ENCODE measurements around the gene FYCO1.

FYCO1 gene

GRCh38 chr3:45993421-45994027, 2.1 kb downstream of the FYCO1 start:
- Histone ChIP-seq H4K8ac (ENCODE audit: low read depth, low read length) (no peak overlapping the region), H3K4me1 (ENCODE audit: control insufficient read depth in 1 of 2, insufficient read depth in 2 of 2, low read length in 2 of 2) (peaks cover 0 to 12% of the 10 kb centered on the region in 2 experiments), H2BK120ac (ENCODE audit: insufficient read depth, low read length, poor library complexity) (no peak overlapping the region), H2AFZ (ENCODE audit: insufficient read depth, low read length, poor library complexity) (no peak overlapping the region), H3K4me3 (ENCODE audit: low read depth, low read length) (no peak overlapping the region), H3K79me1 (ENCODE audit: low read length) (peaks cover 10% of the 10 kb centered on the region), H3K4me2 (ENCODE audit: low read length) (no peak overlapping the region), H3K36me3 (ENCODE audit: control insufficient read depth in 1 of 2, insufficient read depth in 2 of 2, low read length in 2 of 2) (no peaks in the 10 kb centered on the region), H3K18ac (ENCODE audit: low read length) (no peak overlapping the region), H2BK5ac (ENCODE audit: low read depth, low read length, poor library complexity) (no peak overlapping the region), H4K91ac (ENCODE audit: low read depth, low read length) (no peak overlapping the region), H3K9ac (ENCODE audit: low read length) (no peak overlapping the region), H3K9me3 (ENCODE audit: insufficient read depth, low read depth, low read length) (peaks cover 4% of the 10 kb centered on the region), H3K27me3 (ENCODE audit: insufficient read depth, low read length) (no peaks in the 10 kb centered on the region), H2AK5ac (ENCODE audit: low read length) (no peak overlapping the region), H3K14ac (ENCODE audit: low read length) (no peak overlapping the region), H4K12ac (ENCODE audit: low read depth, low read length) (no peak overlapping the region), H3K23ac (ENCODE audit: low read length) (no peak overlapping the region), H2BK12ac (ENCODE audit: low read length) (no peak overlapping the region), H3K4ac (ENCODE audit: low read depth, low read length) (no peak overlapping the region), H3K79me2 (ENCODE audit: control insufficient read depth, insufficient read depth, low read length, poor library complexity) (peaks cover 5% of the 10 kb centered on the region), H3K27ac (ENCODE audit: low read depth, low read length) (no peak overlapping the region)
- no peak for DNase-seq
- no CpG with 5 or more reads among the region's 3 CpGs for WGBS (ENCODE audit: extremely low coverage, insufficient coverage, insufficient read length)

GRCh38 chr3:45992821-45993221, 2.8 kb downstream of the FYCO1 start:
- H3K36me3 ChIP-seq (ENCODE audit: control insufficient read depth in 1 of 2, insufficient read depth in 2 of 2, low read length in 2 of 2): no peaks in the 10 kb centered on the region
- H4K91ac ChIP-seq (ENCODE audit: low read depth, low read length): no peak overlapping the region
- H3K4ac ChIP-seq (ENCODE audit: low read depth, low read length): peak overlapping the region; percentile 22
- H3K14ac ChIP-seq (ENCODE audit: low read length): no peak overlapping the region
- no peak overlapping the region for H3K4me3 ChIP-seq (ENCODE audit: low read depth, low read length)
- H3K79me1 ChIP-seq (ENCODE audit: low read length): peaks cover 10% of the 10 kb centered on the region
- no peak overlapping the region for H3K18ac ChIP-seq (ENCODE audit: low read length)
- peaks cover 0 to 12% of the 10 kb centered on the region in 2 experiments for H3K4me1 ChIP-seq (ENCODE audit: control insufficient read depth in 1 of 2, insufficient read depth in 2 of 2, low read length in 2 of 2)
- H3K79me2 ChIP-seq (ENCODE audit: control insufficient read depth, insufficient read depth, low read length, poor library complexity): peaks cover 5% of the 10 kb centered on the region
- H2AK5ac ChIP-seq (ENCODE audit: low read length): no peak overlapping the region
- H3K27ac ChIP-seq (ENCODE audit: low read depth, low read length): no peak overlapping the region
- H3K9me3 ChIP-seq (ENCODE audit: insufficient read depth, low read depth, low read length): peaks cover 4% of the 10 kb centered on the region
- WGBS (ENCODE audit: extremely low coverage, insufficient coverage, insufficient read length): no CpG with 5 or more reads among the region's 2 CpGs
- no peak overlapping the region for H3K9ac ChIP-seq (ENCODE audit: low read length)
- no peak overlapping the region for H2BK12ac ChIP-seq (ENCODE audit: low read length)
- H3K4me2 ChIP-seq (ENCODE audit: low read length): no peak overlapping the region
- no peak overlapping the region for H4K12ac ChIP-seq (ENCODE audit: low read depth, low read length)
- H2AFZ ChIP-seq (ENCODE audit: insufficient read depth, low read length, poor library complexity): no peak overlapping the region
- no peak overlapping the region for H4K8ac ChIP-seq (ENCODE audit: low read depth, low read length)
- no peak overlapping the region for H2BK5ac ChIP-seq (ENCODE audit: low read depth, low read length, poor library complexity)
- H3K27me3 ChIP-seq (ENCODE audit: insufficient read depth, low read length): no peaks in the 10 kb centered on the region
- H3K23ac ChIP-seq (ENCODE audit: low read length): no peak overlapping the region
- no peak for DNase-seq
- no peak overlapping the region for H2BK120ac ChIP-seq (ENCODE audit: insufficient read depth, low read length, poor library complexity)

DNA sequence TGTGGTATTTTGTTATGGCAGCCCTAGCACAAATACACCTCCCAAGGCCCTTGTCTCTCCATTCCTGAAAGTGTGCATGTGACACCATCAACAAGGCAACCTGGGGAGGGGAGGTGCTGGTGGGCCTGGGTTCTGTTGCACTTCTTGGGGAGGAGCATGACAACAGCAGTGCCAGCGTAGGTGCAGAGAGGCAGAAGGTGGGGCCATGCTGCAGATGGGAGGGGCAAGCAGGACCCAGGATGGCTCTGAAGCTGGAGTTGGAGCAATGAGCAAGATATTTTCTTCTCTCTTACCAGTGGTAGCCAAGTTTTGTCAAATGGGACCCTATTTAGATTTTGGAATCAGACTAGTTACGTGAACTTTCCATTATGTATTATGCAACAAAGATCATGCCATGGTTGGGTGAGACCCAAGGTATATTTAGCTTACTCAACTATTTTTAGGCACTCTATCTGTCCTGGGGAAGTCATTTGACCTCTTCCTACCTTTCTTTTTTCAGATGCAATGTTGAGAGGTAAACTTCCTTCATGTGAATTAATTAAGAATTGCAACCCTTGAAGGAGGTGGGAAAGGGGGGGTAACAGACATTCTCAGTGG, 3.4 kb downstream of the FYCO1 start:
- H2BK12ac ChIP-seq (ENCODE audit: low read length): no peak overlapping the region
- no peak overlapping the region for H3K18ac ChIP-seq (ENCODE audit: low read length)
- WGBS (ENCODE audit: extremely low coverage, insufficient coverage, insufficient read length): no CpG with 5 or more reads among the region's 2 CpGs
- H2AK5ac ChIP-seq (ENCODE audit: low read length): no peak overlapping the region
- no peak overlapping the region for H3K23ac ChIP-seq (ENCODE audit: low read length)
- no peaks in the 10 kb centered on the region for H3K27me3 ChIP-seq (ENCODE audit: insufficient read depth, low read length)
- no peak overlapping the region for H2BK120ac ChIP-seq (ENCODE audit: insufficient read depth, low read length, poor library complexity)
- DNase-seq: no peak
- H3K14ac ChIP-seq (ENCODE audit: low read length): no peak overlapping the region
- no peak overlapping the region for H4K8ac ChIP-seq (ENCODE audit: low read depth, low read length)
- no peak overlapping the region for H2AFZ ChIP-seq (ENCODE audit: insufficient read depth, low read length, poor library complexity)
- H3K36me3 ChIP-seq (ENCODE audit: control insufficient read depth in 1 of 2, insufficient read depth in 2 of 2, low read length in 2 of 2): no peaks in the 10 kb centered on the region
- no peak overlapping the region for H3K27ac ChIP-seq (ENCODE audit: low read depth, low read length)
- no peak overlapping the region for H4K12ac ChIP-seq (ENCODE audit: low read depth, low read length)
- H3K4me1 ChIP-seq (ENCODE audit: control insufficient read depth in 1 of 2, insufficient read depth in 2 of 2, low read length in 2 of 2): peaks cover 0 to 12% of the 10 kb centered on the region in 2 experiments
- no peak overlapping the region for H3K4me3 ChIP-seq (ENCODE audit: low read depth, low read length)
- H3K79me1 ChIP-seq (ENCODE audit: low read length): peaks cover 10% of the 10 kb centered on the region
- H3K9ac ChIP-seq (ENCODE audit: low read length): no peak overlapping the region
- H3K4ac ChIP-seq (ENCODE audit: low read depth, low read length): no peak overlapping the region
- H3K9me3 ChIP-seq (ENCODE audit: insufficient read depth, low read depth, low read length): peaks cover 2% of the 10 kb centered on the region
- peaks cover 5% of the 10 kb centered on the region for H3K79me2 ChIP-seq (ENCODE audit: control insufficient read depth, insufficient read depth, low read length, poor library complexity)
- no peak overlapping the region for H4K91ac ChIP-seq (ENCODE audit: low read depth, low read length)
- H2BK5ac ChIP-seq (ENCODE audit: low read depth, low read length, poor library complexity): no peak overlapping the region
- no peak overlapping the region for H3K4me2 ChIP-seq (ENCODE audit: low read length)

DNA sequence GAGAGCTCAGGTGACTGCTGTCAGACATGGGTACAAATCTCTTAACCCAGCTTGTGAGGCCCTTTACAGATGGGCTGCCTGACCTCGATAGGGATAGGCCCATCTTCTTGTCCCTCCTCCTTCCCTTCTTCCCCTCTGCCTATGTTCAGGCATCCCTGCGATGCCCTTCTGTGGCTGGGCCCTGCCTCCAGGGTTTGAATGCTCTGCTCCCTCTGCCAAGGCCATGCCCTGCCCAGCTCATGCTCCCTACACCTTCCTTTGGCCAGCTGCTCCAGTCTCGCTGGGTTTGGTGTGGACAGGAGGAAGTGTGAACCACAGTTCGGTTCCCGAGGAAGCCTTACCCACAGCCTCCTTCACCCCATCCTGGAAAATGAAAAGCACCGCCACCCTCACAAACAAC, 4.3 kb downstream of the FYCO1 start:
- H2AFZ ChIP-seq (ENCODE audit: insufficient read depth, low read length, poor library complexity): no peak overlapping the region

More for the DNA sequence above, 4.3 kb downstream of the FYCO1 start:
- H3K9ac ChIP-seq (ENCODE audit: low read length): no peak overlapping the region
- no peak overlapping the region for H4K8ac ChIP-seq (ENCODE audit: low read depth, low read length)
- H3K27ac ChIP-seq (ENCODE audit: low read depth, low read length): no peak overlapping the region
- peaks cover 5% of the 10 kb centered on the region for H3K79me2 ChIP-seq (ENCODE audit: control insufficient read depth, insufficient read depth, low read length, poor library complexity)
- H2BK12ac ChIP-seq (ENCODE audit: low read length): no peak overlapping the region
- no peaks in the 10 kb centered on the region for H3K36me3 ChIP-seq (ENCODE audit: control insufficient read depth in 1 of 2, insufficient read depth in 2 of 2, low read length in 2 of 2)
- H3K18ac ChIP-seq (ENCODE audit: low read length): peak overlapping the region; percentile 20
- no peak overlapping the region for H4K12ac ChIP-seq (ENCODE audit: low read depth, low read length)
- no peak overlapping the region for H3K4me3 ChIP-seq (ENCODE audit: low read depth, low read length)
- H2BK120ac ChIP-seq (ENCODE audit: insufficient read depth, low read length, poor library complexity): no peak overlapping the region
- H2AK5ac ChIP-seq (ENCODE audit: low read length): no peak overlapping the region
- no peaks in the 10 kb centered on the region for H3K27me3 ChIP-seq (ENCODE audit: insufficient read depth, low read length)
- DNase-seq: no peak
- no peak overlapping the region for H3K23ac ChIP-seq (ENCODE audit: low read length)
- H3K9me3 ChIP-seq (ENCODE audit: insufficient read depth, low read depth, low read length): peaks cover 2% of the 10 kb centered on the region
- H3K14ac ChIP-seq (ENCODE audit: low read length): no peak overlapping the region
- no peak overlapping the region for H2BK5ac ChIP-seq (ENCODE audit: low read depth, low read length, poor library complexity)
- peaks cover 10% of the 10 kb centered on the region for H3K79me1 ChIP-seq (ENCODE audit: low read length)
- no peak overlapping the region for H4K91ac ChIP-seq (ENCODE audit: low read depth, low read length)
- no peak overlapping the region for H3K4ac ChIP-seq (ENCODE audit: low read depth, low read length)
- no peak overlapping the region for H3K4me2 ChIP-seq (ENCODE audit: low read length)
- WGBS (ENCODE audit: extremely low coverage, insufficient coverage, insufficient read length): no CpG with 5 or more reads among the region's 6 CpGs
- H3K4me1 ChIP-seq (ENCODE audit: control insufficient read depth in 1 of 2, insufficient read depth in 2 of 2, low read length in 2 of 2): peaks cover 0 to 11% of the 10 kb centered on the region in 2 experiments

All from trophoblast cell (in vitro differentiated cells and primary cell).